Neural crest cell (in vitro differentiated cells): ENCODE measurements around the gene HOXB4. TPM values are rescaled to one million over a fixed set of nuclear protein-coding genes. Genes with fewer than 3 reads are reported as not detected.
A peak's percentile ranks its signal among the peaks of the same experiment; 100 is the strongest.

Source experiments
- DNase-seq: peaks from one replicate; pipeline ENCODE4 v3.0.0; 2021; ENCODE audit warnings: low read depth, mixed read lengths, low spot score
- H3K27ac Mint-ChIP-seq: one replicate; pipeline ENCODE4 v1.8.0; 2021; ENCODE audit warnings: mild to moderate bottlenecking, mixed read lengths; ENCODE audit not compliant: unreplicated experiment
- H3K27me3 Mint-ChIP-seq: 2 replicates; pipeline ENCODE4 v1.8.0; 2021; ENCODE audit warnings: low read depth, mild to moderate bottlenecking, mixed read lengths
- H3K36me3 Mint-ChIP-seq: 2 replicates; pipeline ENCODE4 v1.8.0; 2021; ENCODE audit warnings: low read depth, mild to moderate bottlenecking, mixed read lengths
- H3K4me1 Mint-ChIP-seq: 2 replicates; pipeline ENCODE4 v1.8.0; 2021; ENCODE audit warnings: mixed read lengths
- H3K4me3 Mint-ChIP-seq: one replicate; pipeline ENCODE4 v1.8.0; 2021; ENCODE audit warnings: mild to moderate bottlenecking, mixed read lengths
- H3K9me3 Mint-ChIP-seq: 2 replicates; pipeline ENCODE4 v1.8.0; 2021; ENCODE audit warnings: mixed read lengths
- CTCF ChIP-seq: fragments of 200-600 bp; sonication (generic); conservative IDR thresholded peaks from 2 replicates; pipeline ENCODE4 v1.5.0; 2021; ENCODE audit warnings: antibody characterized with exemption, mild to moderate bottlenecking
- long read RNA-seq: library from polyadenylated mRNA; unstranded; transcript quantifications from one replicate; pipeline ENCODE4 v2.0.0, GENCODE V29; 2020
- total RNA-seq: library from RNA; stranded (reverse); gene quantifications from 2 replicates; pipeline ENCODE4 v1.2.1, GENCODE V29; 2021

Gene HOXB4
- 4.4 and 5.0 TPM in 2 replicates for total RNA-seq
- long read RNA-seq = 0 reads

- H3K36me3 Mint-ChIP-seq = peaks cover 2% of the 10 kb centered on the region
- H3K27ac Mint-ChIP-seq = peak within 1 kb of the TSS; percentile 87
- H3K4me3 Mint-ChIP-seq = peak within 1 kb of the TSS; percentile 90
- H3K4me1 Mint-ChIP-seq = peaks cover 23% of the 10 kb centered on the region
- DNase-seq = peak; percentile 51
- H3K9me3 Mint-ChIP-seq = no peaks in the 10 kb centered on the region
- no peak for TF ChIP-seq CTCF
- H3K27me3 Mint-ChIP-seq = peaks cover 63% of the 10 kb centered on the region
Observed at GRCh38 chr17:48577946-48578615, at the start of gene HOXB4. TSS of gene HOXB4 (minus strand) at chr17:48578350. CDS start at chr17:48578319, 31 bp downstream.

GRCh38 chr17:48627118-48627597 lies 49.0 kb upstream of the HOXB4 start:
- H3K27ac Mint-ChIP-seq = no peak overlapping the region
- peaks cover 7% of the 10 kb centered on the region for H3K36me3 Mint-ChIP-seq
- no peaks in the 10 kb centered on the region for H3K9me3 Mint-ChIP-seq
- peak overlapping the region; percentile 93 for H3K4me3 Mint-ChIP-seq
- peaks cover 99% of the 10 kb centered on the region for H3K27me3 Mint-ChIP-seq
- DNase-seq = no peak
- TF ChIP-seq CTCF = no peak
- no peaks in the 10 kb centered on the region for H3K4me1 Mint-ChIP-seq

GRCh38 chr17:48626245-48627117 lies 48.3 kb upstream of the HOXB4 start, which contains the start of gene HOXB9:
TSS of gene HOXB9 (minus strand) at chr17:48626358. CDS start at chr17:48626269, 89 bp downstream.
- Mint-ChIP-seq H3K27ac (peak within 1 kb of the TSS; percentile 78), H3K27me3 (peaks cover 99% of the 10 kb centered on the region), H3K4me3 (peak within 1 kb of the TSS; percentile 93), H3K36me3 (peaks cover 10% of the 10 kb centered on the region), H3K9me3 (no peaks in the 10 kb centered on the region), H3K4me1 (peaks cover 4% of the 10 kb centered on the region)
- DNase-seq = no peak
- no peak for TF ChIP-seq CTCF

GRCh38 chr17:48625495-48626244 lies 47.5 kb upstream of the HOXB4 start:
- no peak for DNase-seq
- peak overlapping the region; percentile 93 for H3K4me3 Mint-ChIP-seq
- no peak overlapping the region for H3K27ac Mint-ChIP-seq
- H3K4me1 Mint-ChIP-seq = peaks cover 4% of the 10 kb centered on the region
- no peak for TF ChIP-seq CTCF
- H3K36me3 Mint-ChIP-seq = peaks cover 10% of the 10 kb centered on the region
- peaks cover 99% of the 10 kb centered on the region for H3K27me3 Mint-ChIP-seq
- H3K9me3 Mint-ChIP-seq = no peaks in the 10 kb centered on the region
